ENCODE results near the gene KRT33B. TPM values are rescaled to one million over a fixed set of nuclear protein-coding genes. Genes with fewer than 3 reads are reported as not detected.

KRT33B gene
- total RNA-seq, 1 donor from 2014 or later = not detected

DNA sequence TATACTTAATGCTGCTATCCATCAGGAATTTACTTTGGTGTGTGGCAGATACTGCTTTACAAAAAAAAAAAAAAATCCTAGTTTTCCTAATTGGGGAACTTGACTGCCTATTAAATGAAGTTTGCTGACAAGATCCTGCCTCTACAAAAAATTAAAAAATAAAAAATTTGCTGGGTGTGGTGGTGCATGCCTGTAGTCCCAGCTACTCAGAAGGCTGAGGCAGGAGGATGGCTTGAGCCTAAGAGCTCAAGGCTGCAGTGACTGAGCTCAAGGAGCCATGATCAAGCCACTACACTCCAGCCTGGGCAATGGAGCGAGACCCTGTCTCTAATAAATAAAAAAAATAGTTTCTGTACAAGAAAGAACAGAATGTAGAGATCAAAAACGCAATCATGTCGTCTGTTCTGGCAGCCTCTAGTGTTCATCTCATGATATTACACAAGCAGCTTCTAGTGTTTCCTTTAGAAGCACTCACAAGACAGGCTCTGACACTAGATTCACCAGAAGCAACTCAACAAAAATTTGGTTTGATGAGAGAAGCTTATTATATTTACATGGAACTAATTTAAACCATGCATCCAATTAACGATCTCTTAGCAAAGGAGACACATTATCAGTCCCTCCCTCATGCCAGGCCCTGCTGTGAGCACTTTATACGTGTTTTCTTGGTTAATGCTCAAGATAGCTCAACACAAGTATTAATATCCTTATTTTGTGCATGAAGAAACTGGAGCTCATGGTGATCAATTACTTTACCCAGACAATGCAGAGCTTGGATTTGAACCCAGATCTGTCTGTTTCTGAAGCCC, 47.3 kb downstream of the KRT33B start:
- Mint-ChIP-seq H3K27me3 (ENCODE audit: low read depth, unreplicated experiment) (peaks cover 2% of the 10 kb centered on the region), H3K4me3 (ENCODE audit: unreplicated experiment) (no peak overlapping the region), H3K4me1 (ENCODE audit: low read depth, unreplicated experiment) (no peaks in the 10 kb centered on the region), H3K36me3 (ENCODE audit: low read depth, unreplicated experiment) (peaks cover 3% of the 10 kb centered on the region), H3K9me3 (ENCODE audit: unreplicated experiment) (peaks cover 9% of the 10 kb centered on the region), H3K27ac (ENCODE audit: unreplicated experiment) (no peak overlapping the region)
- no peaks in the 10 kb centered on the region for H3K4me1 ChIP-seq (ENCODE audit: insufficient read depth, low read length)
- TF ChIP-seq EZH2 (IDR thresholded peaks at IDR 0.05; ENCODE audit: insufficient read depth, low read length) = no peak
- TF ChIP-seq, protein P1, sequence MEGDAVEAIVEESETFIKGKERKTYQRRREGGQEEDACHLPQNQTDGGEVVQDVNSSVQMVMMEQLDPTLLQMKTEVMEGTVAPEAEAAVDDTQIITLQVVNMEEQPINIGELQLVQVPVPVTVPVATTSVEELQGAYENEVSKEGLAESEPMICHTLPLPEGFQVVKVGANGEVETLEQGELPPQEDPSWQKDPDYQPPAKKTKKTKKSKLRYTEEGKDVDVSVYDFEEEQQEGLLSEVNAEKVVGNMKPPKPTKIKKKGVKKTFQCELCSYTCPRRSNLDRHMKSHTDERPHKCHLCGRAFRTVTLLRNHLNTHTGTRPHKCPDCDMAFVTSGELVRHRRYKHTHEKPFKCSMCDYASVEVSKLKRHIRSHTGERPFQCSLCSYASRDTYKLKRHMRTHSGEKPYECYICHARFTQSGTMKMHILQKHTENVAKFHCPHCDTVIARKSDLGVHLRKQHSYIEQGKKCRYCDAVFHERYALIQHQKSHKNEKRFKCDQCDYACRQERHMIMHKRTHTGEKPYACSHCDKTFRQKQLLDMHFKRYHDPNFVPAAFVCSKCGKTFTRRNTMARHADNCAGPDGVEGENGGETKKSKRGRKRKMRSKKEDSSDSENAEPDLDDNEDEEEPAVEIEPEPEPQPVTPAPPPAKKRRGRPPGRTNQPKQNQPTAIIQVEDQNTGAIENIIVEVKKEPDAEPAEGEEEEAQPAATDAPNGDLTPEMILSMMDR (IDR thresholded peaks at IDR 0.05; ENCODE audit: insufficient read depth, low read depth, low read length) = peak; percentile 97
- no peak overlapping the region for H3K4me2 ChIP-seq (ENCODE audit: low read length)
- H3K9me3 ChIP-seq (ENCODE audit: insufficient read depth, low read depth, low read length) = no peaks in the 10 kb centered on the region
- FAIRE-seq (peak; percentile 73), DNase-seq (ENCODE audit: low read depth) (peak; percentile 55)
- no peaks in the 10 kb centered on the region for H3K79me2 ChIP-seq (ENCODE audit: insufficient read depth, low read length)
- H3K27ac ChIP-seq (ENCODE audit: low read depth, low read length) = no peak overlapping the region
- H4K20me1 ChIP-seq (ENCODE audit: insufficient read depth, low read length) = no peaks in the 10 kb centered on the region
- no peaks in the 10 kb centered on the region for H3K36me3 ChIP-seq (ENCODE audit: insufficient read depth, low read length)
- no peak overlapping the region for H3K4me3 ChIP-seq (ENCODE audit: insufficient read depth, low read depth, low read length)
- H3K9ac ChIP-seq (ENCODE audit: low read length) = no peak overlapping the region
- no peaks in the 10 kb centered on the region for H3K27me3 ChIP-seq (ENCODE audit: insufficient read depth, low read length)
- peak overlapping the region; percentile 19 for H2AFZ ChIP-seq (ENCODE audit: low read depth, low read length)

DNA sequence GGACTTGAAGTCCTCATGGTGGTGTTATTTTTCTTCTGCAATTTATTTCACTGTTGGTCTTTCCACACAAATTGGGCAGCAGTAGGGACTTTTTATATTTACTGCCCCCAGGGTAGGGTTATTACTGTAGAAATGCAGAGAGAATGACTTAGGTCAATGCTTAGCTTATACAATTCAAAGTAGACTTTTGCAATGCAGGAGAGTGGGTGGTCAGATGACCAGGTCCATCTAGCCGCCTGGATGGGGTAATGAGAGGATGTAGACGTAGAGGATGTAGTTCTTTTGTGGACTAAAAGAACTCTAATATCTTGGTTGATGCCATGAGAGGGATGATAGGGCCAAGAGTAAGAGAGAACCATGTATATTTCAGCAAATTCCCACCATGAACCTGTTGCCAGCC, 51.4 kb downstream of the KRT33B start:
- H3K27ac ChIP-seq (ENCODE audit: low read depth, low read length) = no peak overlapping the region
- Mint-ChIP-seq H3K27me3 (ENCODE audit: low read depth, unreplicated experiment) (peaks cover 15% of the 10 kb centered on the region), H3K36me3 (ENCODE audit: low read depth, unreplicated experiment) (peaks cover 3% of the 10 kb centered on the region), H3K4me3 (ENCODE audit: unreplicated experiment) (no peak overlapping the region), H3K4me1 (ENCODE audit: low read depth, unreplicated experiment) (no peaks in the 10 kb centered on the region), H3K27ac (ENCODE audit: unreplicated experiment) (no peak overlapping the region), H3K9me3 (ENCODE audit: unreplicated experiment) (peaks cover 9% of the 10 kb centered on the region)
- H3K4me3 ChIP-seq (ENCODE audit: insufficient read depth, low read depth, low read length) = no peak overlapping the region
- DNase-seq (ENCODE audit: low read depth) (no peak), FAIRE-seq (no peak)
- no peaks in the 10 kb centered on the region for H3K27me3 ChIP-seq (ENCODE audit: insufficient read depth, low read length)
- no peak overlapping the region for H2AFZ ChIP-seq (ENCODE audit: low read depth, low read length)
- H3K4me1 ChIP-seq (ENCODE audit: insufficient read depth, low read length) = no peaks in the 10 kb centered on the region
- H3K36me3 ChIP-seq (ENCODE audit: insufficient read depth, low read length) = no peaks in the 10 kb centered on the region
- no peak overlapping the region for H3K4me2 ChIP-seq (ENCODE audit: low read length)
- H4K20me1 ChIP-seq (ENCODE audit: insufficient read depth, low read length) = no peaks in the 10 kb centered on the region
- TF ChIP-seq EZH2 (IDR thresholded peaks at IDR 0.05; ENCODE audit: insufficient read depth, low read length) = no peak
- TF ChIP-seq, protein P1 (IDR thresholded peaks at IDR 0.05; ENCODE audit: insufficient read depth, low read depth, low read length) = no peak
- H3K9me3 ChIP-seq (ENCODE audit: insufficient read depth, low read depth, low read length) = no peaks in the 10 kb centered on the region
- no peak overlapping the region for H3K9ac ChIP-seq (ENCODE audit: low read length)
- no peaks in the 10 kb centered on the region for H3K79me2 ChIP-seq (ENCODE audit: insufficient read depth, low read length)
